Right lobe of liver (tissue), 6 donors: ENCODE data around the gene ZNHIT1. TPM values are rescaled to one million over a fixed set of nuclear protein-coding genes. Genes with fewer than 3 reads are reported as not detected.

Source experiments
- ATAC-seq, 4 donors: fragments of 200-7000 bp; cut with Tn5 transposase; one replicate each; pipeline ENCODE4 v1.9.1; 2020; ENCODE audit warnings: mild to moderate bottlenecking in 4 of 4, moderate library complexity in 4 of 4
- DNase-seq, 3 donors: peaks; one replicate each; pipeline ENCODE4 v3.0.0-alpha.2; 2020
- H3K27ac ChIP-seq, 3 donors: fragments of 200-600 bp; one replicate each; pipeline ENCODE4 v1.8.0; 2022
- H3K27me3 ChIP-seq, 2 donors: fragments of 200-600 bp; one replicate each; pipeline ENCODE4 v1.8.0; 2022
- H3K36me3 ChIP-seq, 4 donors: fragments of 200-600 bp; sonication (generic) in 1 of 4; one replicate each; pipeline versions ENCODE4 v1.5.1 to v1.8.0; 2017 to 2022; ENCODE audit warnings: control low read depth in 1 of 4
- H3K4me1 ChIP-seq, 4 donors: fragments of 200-600 bp; sonication (generic) in 1 of 4; one replicate each; pipeline versions ENCODE4 v1.5.1 to v1.8.0; 2017 to 2022; ENCODE audit warnings: control low read depth in 1 of 4
- H3K4me3 ChIP-seq, 3 donors: fragments of 200-600 bp; one replicate each; pipeline ENCODE4 v1.8.0; 2022
- H3K9me3 ChIP-seq, 4 donors: fragments of 200-600 bp; sonication (generic) in 1 of 4; one replicate each; pipeline versions ENCODE4 v1.5.1 to v1.8.0; 2017 to 2022; ENCODE audit warnings: control low read depth in 1 of 4
- CTCF ChIP-seq, 4 donors: fragments of 200-600 bp in 3 of 4; fragments of 450-650 bp in 1 of 4; IDR thresholded peaks; one replicate each; pipeline versions ENCODE4 v1.5.1 to v1.8.0; 2016 to 2022; ENCODE audit warnings: antibody characterized with exemption in 4 of 4, mild to moderate bottlenecking in 2 of 4
- POLR2A ChIP-seq: fragments of 450-650 bp; IDR thresholded peaks from one replicate; pipeline ENCODE4 v1.6.1; 2017; ENCODE audit warnings: antibody characterized with exemption, mild to moderate bottlenecking
- WGBS: methylation state at CpG from one replicate; pipeline ENCODE4 v1.1.6; 2018; ENCODE audit warnings: low coverage, low lambda C conversion rate; ENCODE audit not compliant: insufficient coverage; ENCODE audit errors: missing lambda C conversion rate; 5-methylcytosine and 5-hydroxymethylcytosine counted together
- intact Hi-C, 2 donors: fragments of 100-400 bp; cut with DNase I; formaldehyde crosslinking; loops; one replicate each; pipeline versions ENCODE4 v1.11.2 to v1.14.1; 2022
- total RNA-seq, 6 experiments: library from RNA; depleted of rRNA in 2 of 6; stranded (reverse); fragments of >200 nt in 2 of 6; fragmentation: NEBNext Ultra II Directional in 3 of 6; extraction: Animal tissue kit (Norgen Biotek cat#: 25700) in 3 of 6; gene quantifications; one replicate each; pipeline versions ENCODE4 v1.1.0 to v1.2.4, GENCODE V29; 2016 to 2023
- donor health status: DM: no; HTN: yes; CAD: no.
- donor health status: DM: no; HTN: no; CAD: no.
- donor health status: DM: no; HTN: no; CAD: no.
- donor health status: DM: no; HTN: yes; CAD: no.
- donor health status: DM: no; HTN: yes; CAD: no.

Gene ZNHIT1
- total RNA-seq, 6 experiments from 2014 or later: 68.3 to 159 (median 111) TPM

- H3K4me1 ChIP-seq: peaks cover 0 to 52% (median 22%) of the 10 kb centered on the region in 4 donors
- 58% methylated on average over 3 of the region's 21 CpGs for WGBS
- peaks cover 0 to 4% (median 0%) of the 10 kb centered on the region in 4 donors for H3K36me3 ChIP-seq
- H3K27ac ChIP-seq: no peak overlapping the region
- intact Hi-C loops: no loop called here
- TF ChIP-seq CTCF (IDR thresholded peaks at IDR 0.05) (no peak), POLR2A (no peak)
- DNase-seq (no peak), ATAC-seq (no peak)
- H3K4me3 ChIP-seq: no peak overlapping the region
- no peaks in the 10 kb centered on the region for H3K27me3 ChIP-seq
- H3K9me3 ChIP-seq: no peaks in the 10 kb centered on the region
Measured at GRCh38 chr7:101233907-101234547, 16.1 kb downstream of the ZNHIT1 start.

GRCh38 chr7:101234636-101235035 lies 16.7 kb downstream of the ZNHIT1 start:
- no peak for ATAC-seq
- TF ChIP-seq POLR2A: no peak
- TF ChIP-seq CTCF (IDR thresholded peaks at IDR 0.05): no peak
- whole genome bisulfite sequencing: 80% methylated on average over 3 of the region's 5 CpGs
- no peak for DNase-seq
- Histone ChIP-seq H3K9me3 (no peaks in the 10 kb centered on the region), H3K27ac (no peak overlapping the region), H3K4me1 (peaks cover 0 to 47% (median 21%) of the 10 kb centered on the region in 4 donors), H3K36me3 (peaks cover 0 to 4% (median under 1%) of the 10 kb centered on the region in 4 donors), H3K4me3 (no peak overlapping the region), H3K27me3 (no peaks in the 10 kb centered on the region)
- intact Hi-C loops: no loop called here

- H3K9me3 ChIP-seq: no peaks in the 10 kb centered on the region
- no CpG with 5 or more reads among the region's 11 CpGs for WGBS
- H3K36me3 ChIP-seq: peaks cover 0 to 8% (median 2%) of the 10 kb centered on the region in 4 donors
- ATAC-seq (no peak), DNase-seq (no peak)
- peaks cover 0 to 43% (median 19%) of the 10 kb centered on the region in 4 donors for H3K4me1 ChIP-seq
- H3K27ac ChIP-seq: no peak overlapping the region
- peak; percentile 21 to 38 (median 30) for TF ChIP-seq CTCF (IDR thresholded peaks at IDR 0.05)
- TF ChIP-seq POLR2A: no peak
- H3K27me3 ChIP-seq: no peaks in the 10 kb centered on the region
- H3K4me3 ChIP-seq: no peak overlapping the region
- intact Hi-C loops: no loop called here
Measured at GRCh38 chr7:101235050-101235449, 17.1 kb downstream of the ZNHIT1 start.

GRCh38 chr7:101235522-101235921 lies 17.6 kb downstream of the ZNHIT1 start:
- ATAC-seq: no peak

More at GRCh38 chr7:101235522-101235921, 17.6 kb downstream of the ZNHIT1 start:
- Histone ChIP-seq H3K4me3 (no peak overlapping the region), H3K9me3 (no peaks in the 10 kb centered on the region), H3K27me3 (no peaks in the 10 kb centered on the region), H3K36me3 (peaks cover 0 to 10% (median 5%) of the 10 kb centered on the region in 4 donors), H3K27ac (no peak overlapping the region), H3K4me1 (peaks cover 0 to 40% (median 18%) of the 10 kb centered on the region in 4 donors)
- WGBS: 7% methylated on average over 2 of the region's 9 CpGs
- intact Hi-C loops: no loop called here
- TF ChIP-seq CTCF (IDR thresholded peaks at IDR 0.05): no peak
- TF ChIP-seq POLR2A: no peak
- DNase-seq: no peak
